Caco-2 (cell line): ENCODE data around the gene SPG11. TPM values are rescaled to one million over a fixed set of nuclear protein-coding genes. Genes with fewer than 3 reads are reported as not detected.

Experiments used
- BruUV-seq: library from RNA; stranded (reverse); fragments of 400-500 nt; replicated peaks from 2 replicates; lab custom pipeline; 2021; lab: Mats Ljungman, UMichigan
- CTCF ChIA-PET: fragments of 300-600 bp; sonication (Branson Sonifier 250); formaldehyde crosslinking; loops from one replicate; lab custom pipeline; 2022; ENCODE audit warnings: antibody characterized with exemption; lab: Charles Lee
- POLR2A ChIA-PET: fragments of 300-600 bp; sonication (Branson Sonifier 250); formaldehyde crosslinking; loops from one replicate; lab custom pipeline; 2022; ENCODE audit warnings: antibody characterized with exemption; lab: Charles Lee
- DNase-seq, 2 experiments: peaks; one replicate each; pipeline versions ENCODE4 v3.0.0 to v3.0.0-alpha.2; 2020 to 2022
- H3K27me3 ChIP-seq: replicated peaks from 2 replicates; pipeline ENCODE4 v1.6.0; 2011; ENCODE audit warnings: low read length; ENCODE audit not compliant: control insufficient read depth, insufficient read depth
- H3K36me3 ChIP-seq: 2 replicates; pipeline ENCODE4 v1.5.1; 2011; ENCODE audit warnings: low read length; ENCODE audit not compliant: control insufficient read depth, insufficient read depth
- H3K4me1 ChIP-seq: fragments of 250-450 bp; sonication (Bioruptor Pico); 2 replicates; pipeline ENCODE4 v1.5.1; 2020; ENCODE audit warnings: mild to moderate bottlenecking
- H3K4me3 ChIP-seq: 2 replicates; pipeline ENCODE4 v1.5.1; 2011; ENCODE audit warnings: low read depth, mild to moderate bottlenecking, control low read depth, low read length
- H3K9me3 ChIP-seq: fragments of 250-450 bp; sonication (Bioruptor Pico); 2 replicates; pipeline ENCODE4 v1.5.1; 2020; ENCODE audit warnings: mild to moderate bottlenecking, moderate library complexity
- H3K27ac Mint-ChIP-seq: one replicate; pipeline ENCODE4 v1.8.0; 2022; ENCODE audit warnings: mixed read lengths; ENCODE audit not compliant: unreplicated experiment
- H3K27me3 Mint-ChIP-seq: one replicate; pipeline ENCODE4 v1.8.0; 2022; ENCODE audit warnings: mixed read lengths; ENCODE audit not compliant: insufficient read depth, unreplicated experiment
- H3K36me3 Mint-ChIP-seq: one replicate; pipeline ENCODE4 v1.8.0; 2022; ENCODE audit warnings: mild to moderate bottlenecking, mixed read lengths; ENCODE audit not compliant: insufficient read depth, unreplicated experiment
- H3K4me1 Mint-ChIP-seq: one replicate; pipeline ENCODE4 v1.8.0; 2022; ENCODE audit warnings: low read depth, mixed read lengths; ENCODE audit not compliant: unreplicated experiment
- H3K4me3 Mint-ChIP-seq: one replicate; pipeline ENCODE4 v1.8.0; 2022; ENCODE audit warnings: mild to moderate bottlenecking, moderate library complexity, mixed read lengths; ENCODE audit not compliant: unreplicated experiment
- H3K9me3 Mint-ChIP-seq: one replicate; pipeline ENCODE4 v1.8.0; 2022; ENCODE audit warnings: mixed read lengths; ENCODE audit not compliant: unreplicated experiment
- intact Hi-C: fragments of 100-400 bp; cut with micrococcal nuclease; formaldehyde crosslinking; loops from one replicate; pipeline ENCODE4 v1.10.0; 2022; ENCODE audit not compliant: unreplicated experiment
- total RNA-seq: library from RNA; stranded (reverse); gene quantifications from 2 replicates; pipeline ENCODE4 v1.2.3, GENCODE V29; 2022
- TF ChIP-seq, protein P1 (sequence below), 2 experiments: fragments of 200-600 bp in 1 of 2; IDR thresholded peaks; 1 replicate in 1 of 2; 2 replicates in 1 of 2; pipeline versions ENCODE4 v1.5.1 to v1.8.0; 2011 to 2022; ENCODE audit warnings: antibody characterized with exemption in 1 of 2, control low read depth in 1 of 2, inconsistent platforms in 1 of 2, low read depth in 1 of 2, low read length in 1 of 2, mild to moderate bottlenecking in 1 of 2, moderate library complexity in 1 of 2; ENCODE audit not compliant: insufficient read depth in 1 of 2, severe bottlenecking in 1 of 2, unreplicated experiment in 1 of 2

SPG11 gene
- total RNA-seq, 1 experiment from 2014 or later: 43.3 TPM

DNA sequence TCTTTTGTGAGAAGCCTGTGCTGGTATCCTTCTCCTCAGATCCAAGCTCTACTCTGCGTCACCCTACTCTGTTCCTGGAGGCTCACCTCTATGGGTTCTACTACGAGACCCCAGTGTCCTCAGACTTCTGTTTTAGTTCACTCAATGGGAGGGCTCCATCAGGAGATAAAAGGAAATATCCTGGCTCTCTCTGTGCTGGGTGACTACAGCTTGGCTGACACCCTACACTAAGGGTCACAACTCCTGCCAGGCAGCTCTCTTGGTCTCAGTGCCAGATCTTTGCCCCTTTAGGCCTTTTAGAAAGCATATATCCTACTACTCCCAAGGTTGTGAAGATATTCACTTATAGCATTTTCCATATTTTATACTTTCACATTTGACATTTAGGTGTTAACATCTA, 46.5 kb downstream of the SPG11 start:
- TF ChIP-seq, protein P1, sequence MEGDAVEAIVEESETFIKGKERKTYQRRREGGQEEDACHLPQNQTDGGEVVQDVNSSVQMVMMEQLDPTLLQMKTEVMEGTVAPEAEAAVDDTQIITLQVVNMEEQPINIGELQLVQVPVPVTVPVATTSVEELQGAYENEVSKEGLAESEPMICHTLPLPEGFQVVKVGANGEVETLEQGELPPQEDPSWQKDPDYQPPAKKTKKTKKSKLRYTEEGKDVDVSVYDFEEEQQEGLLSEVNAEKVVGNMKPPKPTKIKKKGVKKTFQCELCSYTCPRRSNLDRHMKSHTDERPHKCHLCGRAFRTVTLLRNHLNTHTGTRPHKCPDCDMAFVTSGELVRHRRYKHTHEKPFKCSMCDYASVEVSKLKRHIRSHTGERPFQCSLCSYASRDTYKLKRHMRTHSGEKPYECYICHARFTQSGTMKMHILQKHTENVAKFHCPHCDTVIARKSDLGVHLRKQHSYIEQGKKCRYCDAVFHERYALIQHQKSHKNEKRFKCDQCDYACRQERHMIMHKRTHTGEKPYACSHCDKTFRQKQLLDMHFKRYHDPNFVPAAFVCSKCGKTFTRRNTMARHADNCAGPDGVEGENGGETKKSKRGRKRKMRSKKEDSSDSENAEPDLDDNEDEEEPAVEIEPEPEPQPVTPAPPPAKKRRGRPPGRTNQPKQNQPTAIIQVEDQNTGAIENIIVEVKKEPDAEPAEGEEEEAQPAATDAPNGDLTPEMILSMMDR (IDR thresholded peaks at IDR 0.05; ENCODE audit: insufficient read depth in 1 of 2, low read depth in 1 of 2, low read length in 1 of 2, severe bottlenecking in 1 of 2, unreplicated experiment in 1 of 2): no peak
- intact Hi-C loops: no loop called here
- Histone ChIP-seq H3K27me3 (no peaks in the 10 kb centered on the region), H3K4me1 (no peaks in the 10 kb centered on the region), H3K9me3 (no peaks in the 10 kb centered on the region), H3K36me3 (0 out of 2 replicates have a peak, but pooled peaks cover 1% of the 10 kb centered on the region), H3K4me3 (no peak overlapping the region)
- no peak overlapping the region for H3K4me3 Mint-ChIP-seq
- H3K36me3 Mint-ChIP-seq: peaks cover 11% of the 10 kb centered on the region
- no peaks in the 10 kb centered on the region for H3K4me1 Mint-ChIP-seq
- ChIA-PET POLR2A (no interaction called here), CTCF (no interaction called here)
- DNase-seq: no peak
- no peaks in the 10 kb centered on the region for H3K9me3 Mint-ChIP-seq
- H3K27ac Mint-ChIP-seq: no peak overlapping the region
- BruUV-seq: no TSS peak
- H3K27me3 Mint-ChIP-seq: no peaks in the 10 kb centered on the region

DNA sequence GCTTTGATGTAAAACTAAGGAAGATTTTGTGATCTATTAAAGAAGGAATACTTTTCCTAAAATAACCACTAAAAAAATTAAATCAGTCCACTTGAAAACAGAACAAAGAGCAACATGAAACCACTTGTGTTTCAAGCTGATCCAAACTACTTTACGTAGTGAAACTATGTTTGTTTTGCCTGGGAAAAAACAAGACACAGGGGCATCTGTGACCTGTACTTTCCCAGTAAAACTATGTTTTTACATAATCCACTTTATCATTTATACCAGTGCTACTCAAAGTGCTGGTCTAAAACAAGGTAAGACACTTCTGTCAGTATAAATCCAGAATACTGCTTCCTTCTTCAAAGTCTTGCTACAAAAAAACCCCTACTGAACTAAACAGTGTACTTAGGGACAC, 56.7 kb downstream of the SPG11 start:
- Histone ChIP-seq H3K9me3 (no peaks in the 10 kb centered on the region), H3K4me1 (no peaks in the 10 kb centered on the region), H3K36me3 (no peaks in the 10 kb centered on the region), H3K27me3 (no peaks in the 10 kb centered on the region), H3K4me3 (no peak overlapping the region)
- intact Hi-C loops: no loop called here
- Mint-ChIP-seq H3K9me3 (no peaks in the 10 kb centered on the region), H3K36me3 (peaks cover 48% of the 10 kb centered on the region), H3K4me1 (no peaks in the 10 kb centered on the region), H3K4me3 (no peak overlapping the region), H3K27ac (no peak overlapping the region), H3K27me3 (no peaks in the 10 kb centered on the region)
- DNase-seq: no peak
- no TSS peak for BruUV-seq
- ChIA-PET POLR2A (no interaction called here), CTCF (no interaction called here)
- TF ChIP-seq, protein P1 (IDR thresholded peaks at IDR 0.05; ENCODE audit: insufficient read depth in 1 of 2, low read depth in 1 of 2, low read length in 1 of 2, severe bottlenecking in 1 of 2, unreplicated experiment in 1 of 2): no peak

DNA sequence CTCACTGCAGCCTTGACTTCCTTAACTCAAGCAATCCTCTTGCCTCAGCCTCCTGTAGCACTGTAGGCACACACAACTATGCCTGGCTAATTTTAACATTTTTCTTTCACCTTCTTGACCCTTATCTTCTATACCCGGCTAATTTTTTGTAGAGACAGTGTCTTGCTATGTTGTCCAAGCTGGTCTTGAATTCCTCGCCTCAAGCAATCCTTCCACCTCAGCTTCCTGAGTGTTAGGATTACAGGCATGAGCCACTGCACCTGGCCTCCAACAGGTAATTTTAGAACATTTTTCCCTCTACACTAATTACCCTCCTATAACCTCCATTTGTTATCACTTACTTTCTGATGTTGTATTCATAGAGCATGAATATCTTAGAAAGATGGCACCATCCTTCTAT, 60.3 kb downstream of the SPG11 start:
- Histone ChIP-seq H3K9me3 (no peaks in the 10 kb centered on the region), H3K4me3 (no peak overlapping the region)
- peaks cover 45% of the 10 kb centered on the region for H3K36me3 Mint-ChIP-seq

More for the DNA sequence above, 60.3 kb downstream of the SPG11 start:
- Histone ChIP-seq H3K4me1 (no peaks in the 10 kb centered on the region), H3K27me3 (no peaks in the 10 kb centered on the region), H3K36me3 (no peaks in the 10 kb centered on the region; the same call in 1 of the 2 replicates)
- POLR2A ChIA-PET: interaction anchor here (0.6 kb wide), 1 partner anchor 29 kb away, joined by 3 read pairs; no protein-coding TSS in a partner anchor
- BruUV-seq: no TSS peak
- intact Hi-C loops: no loop called here
- H3K9me3 Mint-ChIP-seq: no peaks in the 10 kb centered on the region
- CTCF ChIA-PET: no interaction called here
- H3K4me1 Mint-ChIP-seq: no peaks in the 10 kb centered on the region
- no peak for DNase-seq
- TF ChIP-seq, protein P1 (IDR thresholded peaks at IDR 0.05; ENCODE audit: insufficient read depth in 1 of 2, low read depth in 1 of 2, low read length in 1 of 2, severe bottlenecking in 1 of 2, unreplicated experiment in 1 of 2): no peak
- H3K4me3 Mint-ChIP-seq: no peak overlapping the region
- H3K27ac Mint-ChIP-seq: no peak overlapping the region
- H3K27me3 Mint-ChIP-seq: no peaks in the 10 kb centered on the region
